ENCODE measurements around the gene WNK2.

Gene WNK2

DNA sequence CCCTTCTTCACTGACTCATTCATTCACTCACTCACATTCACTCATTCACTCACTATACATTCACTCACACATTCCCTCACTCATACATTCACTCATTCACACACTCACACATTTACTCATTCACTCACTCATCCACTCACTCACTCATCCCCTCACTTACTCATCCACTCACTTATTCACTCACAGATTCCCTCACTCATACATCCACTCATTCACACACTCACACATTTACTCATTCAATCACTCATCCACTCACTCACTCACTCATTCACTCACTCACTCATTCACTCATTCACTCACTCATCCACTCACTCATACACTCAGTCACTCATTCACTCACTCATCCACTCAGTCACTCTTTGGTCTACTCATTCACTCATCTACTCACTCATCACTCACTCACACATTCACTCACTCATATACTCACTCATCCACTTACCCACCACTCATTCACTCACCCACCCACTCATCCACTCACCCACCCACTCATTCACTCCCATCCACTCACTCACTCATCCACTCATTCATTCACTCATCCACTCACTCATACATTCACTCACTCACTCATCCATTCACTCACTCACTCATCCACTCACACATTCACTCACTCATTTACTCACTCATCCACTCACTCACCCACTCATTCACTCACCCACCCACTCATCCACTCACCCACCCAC lies 27.2 kb downstream of the WNK2 start:
- H3K36me3 ChIP-seq (ENCODE audit: low read length), result no peaks in the 10 kb centered on the region
- no peak overlapping the region for H3K27ac ChIP-seq (ENCODE audit: low read depth, low read length)
- no peak overlapping the region for H3K9ac ChIP-seq (ENCODE audit: low read length)
- no peak overlapping the region for H2AFZ ChIP-seq (ENCODE audit: low read depth, low read length, severe bottlenecking)
- H3K9me2 ChIP-seq (replicated peaks; ENCODE audit: insufficient read depth, low read length), result no peaks in the 10 kb centered on the region
- no peak overlapping the region for H3K4me2 ChIP-seq (ENCODE audit: low read depth, low read length, poor library complexity, severe bottlenecking)
- no peaks in the 10 kb centered on the region for H3K9me3 ChIP-seq (ENCODE audit: insufficient read depth, low read length)
- TF ChIP-seq EZH2phosphoT487 (conservative IDR thresholded peaks at IDR 0.05; ENCODE audit: low read length), result no peak
- TF ChIP-seq, protein P1, sequence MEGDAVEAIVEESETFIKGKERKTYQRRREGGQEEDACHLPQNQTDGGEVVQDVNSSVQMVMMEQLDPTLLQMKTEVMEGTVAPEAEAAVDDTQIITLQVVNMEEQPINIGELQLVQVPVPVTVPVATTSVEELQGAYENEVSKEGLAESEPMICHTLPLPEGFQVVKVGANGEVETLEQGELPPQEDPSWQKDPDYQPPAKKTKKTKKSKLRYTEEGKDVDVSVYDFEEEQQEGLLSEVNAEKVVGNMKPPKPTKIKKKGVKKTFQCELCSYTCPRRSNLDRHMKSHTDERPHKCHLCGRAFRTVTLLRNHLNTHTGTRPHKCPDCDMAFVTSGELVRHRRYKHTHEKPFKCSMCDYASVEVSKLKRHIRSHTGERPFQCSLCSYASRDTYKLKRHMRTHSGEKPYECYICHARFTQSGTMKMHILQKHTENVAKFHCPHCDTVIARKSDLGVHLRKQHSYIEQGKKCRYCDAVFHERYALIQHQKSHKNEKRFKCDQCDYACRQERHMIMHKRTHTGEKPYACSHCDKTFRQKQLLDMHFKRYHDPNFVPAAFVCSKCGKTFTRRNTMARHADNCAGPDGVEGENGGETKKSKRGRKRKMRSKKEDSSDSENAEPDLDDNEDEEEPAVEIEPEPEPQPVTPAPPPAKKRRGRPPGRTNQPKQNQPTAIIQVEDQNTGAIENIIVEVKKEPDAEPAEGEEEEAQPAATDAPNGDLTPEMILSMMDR (IDR thresholded peaks at IDR 0.05; ENCODE audit: insufficient read depth, low read length, poor library complexity, severe bottlenecking), result no peak
- H3K79me2 ChIP-seq (ENCODE audit: insufficient read depth, low read length), result no peaks in the 10 kb centered on the region
- no peaks in the 10 kb centered on the region for H3F3A ChIP-seq (ENCODE audit: insufficient read depth)
- H3K27me3 ChIP-seq (ENCODE audit: low read length), result no peaks in the 10 kb centered on the region
- H3K4me3 ChIP-seq (ENCODE audit: insufficient read depth, low read length, poor library complexity, severe bottlenecking), result no peak overlapping the region
- no peaks in the 10 kb centered on the region for H4K20me1 ChIP-seq (ENCODE audit: low read depth, low read length)

DNA sequence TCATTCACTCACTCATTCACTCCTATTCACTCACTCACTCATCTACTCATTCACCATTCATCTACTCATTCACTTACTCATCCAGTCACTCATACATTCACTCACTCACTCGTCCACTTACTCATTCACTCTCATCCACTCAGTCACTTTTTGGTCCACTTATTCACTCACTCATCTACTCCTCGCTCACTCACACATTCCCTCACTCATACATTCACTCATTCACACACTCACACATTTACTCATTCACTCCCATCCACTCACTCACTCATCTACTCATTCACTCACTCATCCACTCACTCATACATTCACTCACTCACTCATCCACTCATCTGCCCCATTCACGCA lies 27.7 kb downstream of the WNK2 start:
- H2AFZ ChIP-seq (ENCODE audit: low read depth, low read length, severe bottlenecking), result no peak overlapping the region
- H3F3A ChIP-seq (ENCODE audit: insufficient read depth), result no peaks in the 10 kb centered on the region
- no peak overlapping the region for H3K9ac ChIP-seq (ENCODE audit: low read length)
- TF ChIP-seq, protein P1 (IDR thresholded peaks at IDR 0.05; ENCODE audit: insufficient read depth, low read length, poor library complexity, severe bottlenecking), result no peak
- no peak for TF ChIP-seq EZH2phosphoT487 (conservative IDR thresholded peaks at IDR 0.05; ENCODE audit: low read length)
- no peaks in the 10 kb centered on the region for H4K20me1 ChIP-seq (ENCODE audit: low read depth, low read length)
- no peaks in the 10 kb centered on the region for H3K36me3 ChIP-seq (ENCODE audit: low read length)
- H3K27me3 ChIP-seq (ENCODE audit: low read length), result no peaks in the 10 kb centered on the region
- no peaks in the 10 kb centered on the region for H3K79me2 ChIP-seq (ENCODE audit: insufficient read depth, low read length)
- no peaks in the 10 kb centered on the region for H3K9me2 ChIP-seq (replicated peaks; ENCODE audit: insufficient read depth, low read length)
- H3K4me3 ChIP-seq (ENCODE audit: insufficient read depth, low read length, poor library complexity, severe bottlenecking), result no peak overlapping the region
- H3K27ac ChIP-seq (ENCODE audit: low read depth, low read length), result no peak overlapping the region
- no peak overlapping the region for H3K4me2 ChIP-seq (ENCODE audit: low read depth, low read length, poor library complexity, severe bottlenecking)
- no peaks in the 10 kb centered on the region for H3K9me3 ChIP-seq (ENCODE audit: insufficient read depth, low read length)

DNA sequence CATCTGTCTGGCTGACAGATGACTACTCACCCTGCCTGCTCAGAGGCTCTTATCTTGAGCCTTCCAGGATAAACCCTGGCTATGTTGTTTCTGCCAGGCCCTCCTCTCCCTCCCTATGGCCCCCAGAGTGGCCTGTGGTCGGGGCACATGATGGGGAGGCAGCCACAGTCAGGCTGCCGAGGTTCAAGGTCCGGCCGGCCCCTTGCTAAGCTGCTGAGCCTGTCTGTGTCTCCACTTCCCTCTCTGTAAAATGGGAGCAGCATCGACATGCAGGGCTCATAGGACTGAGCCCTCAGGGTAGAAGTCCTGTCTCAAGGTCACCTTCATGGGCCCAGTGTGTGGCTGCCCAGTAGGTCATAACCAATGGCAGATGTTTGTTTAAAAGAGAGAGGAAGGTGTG lies 28.5 kb downstream of the WNK2 start:
- Histone ChIP-seq H3K4me3 (ENCODE audit: insufficient read depth, low read length, poor library complexity, severe bottlenecking) (no peak overlapping the region), H3K36me3 (ENCODE audit: low read length) (no peaks in the 10 kb centered on the region), H3K27me3 (ENCODE audit: low read length) (no peaks in the 10 kb centered on the region), H3K9me2 (replicated peaks; ENCODE audit: insufficient read depth, low read length) (no peaks in the 10 kb centered on the region), H3K4me2 (ENCODE audit: low read depth, low read length, poor library complexity, severe bottlenecking) (no peak overlapping the region), H3K79me2 (ENCODE audit: insufficient read depth, low read length) (no peaks in the 10 kb centered on the region), H3K27ac (ENCODE audit: low read depth, low read length) (no peak overlapping the region), H3K9me3 (ENCODE audit: insufficient read depth, low read length) (no peaks in the 10 kb centered on the region), H2AFZ (ENCODE audit: low read depth, low read length, severe bottlenecking) (no peak overlapping the region), H3F3A (ENCODE audit: insufficient read depth) (no peaks in the 10 kb centered on the region), H4K20me1 (ENCODE audit: low read depth, low read length) (no peaks in the 10 kb centered on the region), H3K9ac (ENCODE audit: low read length) (no peak overlapping the region)
- TF ChIP-seq EZH2phosphoT487 (conservative IDR thresholded peaks at IDR 0.05; ENCODE audit: low read length), result no peak
- TF ChIP-seq, protein P1 (IDR thresholded peaks at IDR 0.05; ENCODE audit: insufficient read depth, low read length, poor library complexity, severe bottlenecking), result no peak
